ENCODE measurements around the gene NUDT11. TPM values are rescaled to one million over a fixed set of nuclear protein-coding genes. Genes with fewer than 3 reads are reported as not detected.

The NUDT11 gene
- polyA plus RNA-seq, 3 donors: 0.07 to 0.09 TPM; not detected in 1

DNA sequence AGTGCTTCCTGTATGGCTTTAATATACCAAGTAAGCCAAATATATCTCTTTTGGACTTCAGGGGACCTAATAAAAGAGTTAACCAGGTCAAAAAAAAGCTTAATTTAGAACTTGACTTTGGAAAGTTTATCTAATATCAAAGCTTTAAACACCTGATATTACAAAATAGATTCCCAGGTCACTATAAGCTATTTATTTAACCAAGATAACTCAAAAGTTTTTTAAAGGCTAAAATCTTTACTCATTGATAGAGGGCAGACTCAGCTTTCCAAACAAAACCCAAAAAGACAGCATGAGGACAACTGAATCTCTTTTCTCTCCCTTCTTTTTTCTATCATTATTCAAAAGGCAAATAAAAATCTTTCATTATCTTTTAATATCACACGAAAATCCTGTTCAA, 19.5 kb downstream of the NUDT11 start:
- Histone ChIP-seq H3K27ac (ENCODE audit: low read depth in 1 of 2, low read length in 2 of 2) (no peak overlapping the region), H3K9me3 (replicated peaks in 1 of 2; ENCODE audit: control insufficient read depth in 1 of 2, insufficient read depth in 1 of 2, low read length in 2 of 2) (peaks cover 0 to 6% of the 10 kb centered on the region in 2 donors), H4K20me1 (ENCODE audit: insufficient read depth, low read length) (no peaks in the 10 kb centered on the region), H2AFZ (ENCODE audit: insufficient read depth, low read depth, low read length, poor library complexity, severe bottlenecking) (no peak overlapping the region), H3K27me3 (ENCODE audit: control insufficient read depth in 2 of 2, insufficient read depth in 2 of 2, low read length in 2 of 2) (no peaks in the 10 kb centered on the region), H3K4me3 (replicated peaks in 1 of 3; ENCODE audit: low read depth in 2 of 3, low read length in 3 of 3) (no peak overlapping the region), H3K4me2 (replicated peaks; ENCODE audit: extremely low read depth, low read length, poor library complexity, severe bottlenecking) (no peak overlapping the region), H3K36me3 (replicated peaks in 1 of 2; ENCODE audit: control insufficient read depth in 1 of 2, insufficient read depth in 2 of 2, low read length in 2 of 2) (no peaks in the 10 kb centered on the region), H3K4me1 (ENCODE audit: control insufficient read depth in 1 of 2, insufficient read depth in 2 of 2, low read length in 2 of 2) (no peaks in the 10 kb centered on the region), H3K9ac (ENCODE audit: insufficient read depth, low read length, poor library complexity, severe bottlenecking) (no peak overlapping the region), H3K79me2 (ENCODE audit: insufficient read depth, low read length) (no peaks in the 10 kb centered on the region)
- H3K27ac Mint-ChIP-seq: no peak overlapping the region
- peaks cover 0 to 2% (median 0%) of the 10 kb centered on the region in 3 donors for H3K27me3 Mint-ChIP-seq (ENCODE audit: low read depth in 3 of 3)
- H3K4me3 Mint-ChIP-seq: no peak overlapping the region
- TF ChIP-seq, protein P1, sequence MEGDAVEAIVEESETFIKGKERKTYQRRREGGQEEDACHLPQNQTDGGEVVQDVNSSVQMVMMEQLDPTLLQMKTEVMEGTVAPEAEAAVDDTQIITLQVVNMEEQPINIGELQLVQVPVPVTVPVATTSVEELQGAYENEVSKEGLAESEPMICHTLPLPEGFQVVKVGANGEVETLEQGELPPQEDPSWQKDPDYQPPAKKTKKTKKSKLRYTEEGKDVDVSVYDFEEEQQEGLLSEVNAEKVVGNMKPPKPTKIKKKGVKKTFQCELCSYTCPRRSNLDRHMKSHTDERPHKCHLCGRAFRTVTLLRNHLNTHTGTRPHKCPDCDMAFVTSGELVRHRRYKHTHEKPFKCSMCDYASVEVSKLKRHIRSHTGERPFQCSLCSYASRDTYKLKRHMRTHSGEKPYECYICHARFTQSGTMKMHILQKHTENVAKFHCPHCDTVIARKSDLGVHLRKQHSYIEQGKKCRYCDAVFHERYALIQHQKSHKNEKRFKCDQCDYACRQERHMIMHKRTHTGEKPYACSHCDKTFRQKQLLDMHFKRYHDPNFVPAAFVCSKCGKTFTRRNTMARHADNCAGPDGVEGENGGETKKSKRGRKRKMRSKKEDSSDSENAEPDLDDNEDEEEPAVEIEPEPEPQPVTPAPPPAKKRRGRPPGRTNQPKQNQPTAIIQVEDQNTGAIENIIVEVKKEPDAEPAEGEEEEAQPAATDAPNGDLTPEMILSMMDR (IDR thresholded peaks at IDR 0.05): no peak
- intact Hi-C loops (cut with micrococcal nuclease): no loop called here
- peaks cover 0 to 14% (median 6%) of the 10 kb centered on the region in 7 donors for H3K9me3 Mint-ChIP-seq
- H3K4me1 Mint-ChIP-seq: no peaks in the 10 kb centered on the region
- H3K36me3 Mint-ChIP-seq: no peaks in the 10 kb centered on the region
- DNase-seq: no peak
- no CpG with 5 or more reads among the region's 1 CpG for WGBS (ENCODE audit: insufficient coverage)

DNA sequence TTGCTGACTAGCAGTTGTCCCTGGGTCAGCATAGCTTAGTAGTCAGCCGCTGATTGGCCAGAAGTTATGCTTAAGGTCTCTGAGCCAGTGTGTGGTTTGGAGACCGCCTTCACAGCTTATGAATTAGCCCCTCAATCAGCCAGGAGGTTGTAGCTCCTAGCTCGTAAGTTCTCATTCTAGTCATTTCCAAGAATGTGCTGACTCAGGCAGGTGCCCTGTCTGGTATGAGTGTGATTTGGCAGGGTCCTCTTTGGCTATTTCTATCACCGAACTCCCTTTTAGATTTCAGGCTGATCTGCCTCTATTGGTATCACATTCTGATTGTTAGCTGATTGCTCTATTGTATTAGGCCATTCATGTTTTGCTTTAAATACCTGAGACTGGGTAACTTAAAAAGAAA, 33.1 kb downstream of the NUDT11 start:
- H3K4me1 ChIP-seq (ENCODE audit: control insufficient read depth in 1 of 2, insufficient read depth in 2 of 2, low read length in 2 of 2): no peaks in the 10 kb centered on the region
- H3K27me3 ChIP-seq (ENCODE audit: control insufficient read depth in 2 of 2, insufficient read depth in 2 of 2, low read length in 2 of 2): no peaks in the 10 kb centered on the region
- DNase-seq: no peak
- H3K27ac ChIP-seq (ENCODE audit: low read depth in 1 of 2, low read length in 2 of 2): no peak overlapping the region
- no CpG with 5 or more reads among the region's 4 CpGs for WGBS (ENCODE audit: insufficient coverage)
- H3K9me3 Mint-ChIP-seq: peaks cover 0 to 5% (median 0%) of the 10 kb centered on the region in 7 donors
- no peak overlapping the region for H3K4me2 ChIP-seq (replicated peaks; ENCODE audit: extremely low read depth, low read length, poor library complexity, severe bottlenecking)
- no peak overlapping the region for H3K4me3 Mint-ChIP-seq
- no peaks in the 10 kb centered on the region for H3K4me1 Mint-ChIP-seq
- H3K36me3 ChIP-seq (replicated peaks in 1 of 2; ENCODE audit: control insufficient read depth in 1 of 2, insufficient read depth in 2 of 2, low read length in 2 of 2): no peaks in the 10 kb centered on the region
- H3K4me3 ChIP-seq (replicated peaks in 1 of 3; ENCODE audit: low read depth in 2 of 3, low read length in 3 of 3): no peak overlapping the region
- no peaks in the 10 kb centered on the region for H3K36me3 Mint-ChIP-seq
- H2AFZ ChIP-seq (ENCODE audit: insufficient read depth, low read depth, low read length, poor library complexity, severe bottlenecking): no peak overlapping the region
- intact Hi-C loops (cut with micrococcal nuclease): no loop called here
- no peak overlapping the region for H3K9ac ChIP-seq (ENCODE audit: insufficient read depth, low read length, poor library complexity, severe bottlenecking)
- H3K79me2 ChIP-seq (ENCODE audit: insufficient read depth, low read length): no peaks in the 10 kb centered on the region
- H3K27ac Mint-ChIP-seq: no peak overlapping the region
- H3K9me3 ChIP-seq (replicated peaks in 1 of 2; ENCODE audit: control insufficient read depth in 1 of 2, insufficient read depth in 1 of 2, low read length in 2 of 2): no peaks in the 10 kb centered on the region
- no peaks in the 10 kb centered on the region for H4K20me1 ChIP-seq (ENCODE audit: insufficient read depth, low read length)
- TF ChIP-seq, protein P1 (IDR thresholded peaks at IDR 0.05): no peak
- peaks cover 0 to 6% (median 2%) of the 10 kb centered on the region in 3 donors for H3K27me3 Mint-ChIP-seq (ENCODE audit: low read depth in 3 of 3)

Measured in CD14-positive monocyte (primary cell).